Kidney (tissue), 14 donors: ENCODE data around the gene SAP30L. TPM values are rescaled to one million over a fixed set of nuclear protein-coding genes. Genes with fewer than 3 reads are reported as not detected.

Experiments
- DNase-seq, 5 donors: peaks; one replicate each; pipeline ENCODE4 v3.0.0-alpha.2; 2013 to 2020
- FAIRE-seq: peaks from 2 replicates; lab custom pipeline; 2012; peaks lifted over from hg19 to GRCh38; lab: Jason Lieb, UNC
- H3K27ac ChIP-seq, 2 donors: one replicate each; pipeline ENCODE4 v1.7.0; 2013; ENCODE audit warnings: low read depth in 2 of 2, low read length in 2 of 2, inconsistent platforms in 1 of 2
- H3K27me3 ChIP-seq: one replicate; pipeline ENCODE4 v1.7.1; 2013; ENCODE audit warnings: low read length, inconsistent platforms; ENCODE audit not compliant: control insufficient read depth, insufficient read depth
- H3K36me3 ChIP-seq, 3 donors: one replicate each; pipeline versions ENCODE4 v1.7.0 to v1.7.1; 2013; ENCODE audit warnings: low read length in 3 of 3, control low read depth in 1 of 3, inconsistent platforms in 1 of 3; ENCODE audit not compliant: insufficient read depth in 3 of 3, control insufficient read depth in 2 of 3
- H3K4me1 ChIP-seq, 3 donors: one replicate each; pipeline versions ENCODE4 v1.7.0 to v1.7.1; 2013; ENCODE audit warnings: low read length in 3 of 3, inconsistent platforms in 1 of 3, low read depth in 1 of 3; ENCODE audit not compliant: control insufficient read depth in 2 of 3, insufficient read depth in 2 of 3
- H3K4me3 ChIP-seq, 3 donors: one replicate each; pipeline versions ENCODE4 v1.7.0 to v1.8.1; 2013; ENCODE audit warnings: low read length in 3 of 3, control low read depth in 1 of 3, inconsistent platforms in 1 of 3
- H3K9ac ChIP-seq, 3 donors: one replicate each; pipeline versions ENCODE4 v1.7.0 to v1.7.1; 2013; ENCODE audit warnings: low read length in 3 of 3, control low read depth in 1 of 3, inconsistent platforms in 1 of 3
- H3K9me3 ChIP-seq, 3 donors: one replicate each; pipeline versions ENCODE4 v1.7.0 to v1.7.1; 2013; ENCODE audit warnings: low read length in 3 of 3, control low read depth in 1 of 3, inconsistent platforms in 1 of 3; ENCODE audit not compliant: control insufficient read depth in 2 of 3, insufficient read depth in 1 of 3
- CTCF ChIP-seq: IDR thresholded peaks from 3 replicates; pipeline ENCODE4 v1.5.1; 2012; ENCODE audit warnings: mild to moderate bottlenecking, moderate library complexity, borderline replicate concordance; ENCODE audit not compliant: insufficient read depth; ENCODE audit errors: extremely low read depth
- intact Hi-C: fragments of 100-400 bp; cut with DNase I; formaldehyde crosslinking; loops from one replicate; pipeline ENCODE4 v1.11.1; 2022
- polyA plus RNA-seq: library from polyadenylated mRNA; stranded (reverse); fragments of 350-450 nt; fragmentation: Illumina TruSeq; extraction: RNeasy Lipid Tissue Mini Kit (QIAGEN cat#74804); gene quantifications from one replicate; pipeline ENCODE4 v1.2.3, GENCODE V29; 2014; ENCODE audit warnings: low read depth, low replicate concordance; ENCODE audit not compliant: insufficient read depth
- total RNA-seq: library from RNA; stranded (reverse); fragmentation: NEBNext Ultra II Directional; extraction: Animal tissue kit (Norgen Biotek cat#: 25700); gene quantifications from one replicate; pipeline ENCODE4 v1.2.1, GENCODE V29; 2021
- donor health status: control.
- donor health status: control.
- donor health status: control.
- donor health status: control.
- donor health status: control.
- donor health status: DM: yes; HTN: yes; CAD: no.
- donor health status: Normal renal cell carcinoma (clear cell type).

Gene SAP30L
- total and polyA plus RNA-seq, 2 donors from 2014 or later = 30.7 to 33.0 TPM

GRCh38 chr5:154401931-154402330 lies 43.9 kb upstream of the SAP30L start:
- Histone ChIP-seq H3K36me3 (no peaks in the 10 kb centered on the region), H3K9ac (no peak overlapping the region), H3K4me3 (no peak overlapping the region), H3K9me3 (no peaks in the 10 kb centered on the region), H3K27ac (no peak overlapping the region), H3K27me3 (no peaks in the 10 kb centered on the region), H3K4me1 (no peaks in the 10 kb centered on the region)
- no peak for TF ChIP-seq CTCF
- intact Hi-C loops = loop anchor here (10.0 kb wide), 1 partner anchor 217 kb away; no protein-coding TSS in a partner anchor
- DNase-seq (no peak), FAIRE-seq (no peak)

GRCh38 chr5:154402611-154403010 lies 43.2 kb upstream of the SAP30L start:
- intact Hi-C loops = loop anchor here (10.0 kb wide), 1 partner anchor 218 kb away; no protein-coding TSS in a partner anchor
- Histone ChIP-seq H3K9ac (no peak overlapping the region), H3K27ac (no peak overlapping the region), H3K36me3 (no peaks in the 10 kb centered on the region), H3K4me3 (no peak overlapping the region), H3K27me3 (no peaks in the 10 kb centered on the region), H3K9me3 (no peaks in the 10 kb centered on the region), H3K4me1 (no peaks in the 10 kb centered on the region)
- DNase-seq (no peak), FAIRE-seq (no peak)
- no peak for TF ChIP-seq CTCF

DNA sequence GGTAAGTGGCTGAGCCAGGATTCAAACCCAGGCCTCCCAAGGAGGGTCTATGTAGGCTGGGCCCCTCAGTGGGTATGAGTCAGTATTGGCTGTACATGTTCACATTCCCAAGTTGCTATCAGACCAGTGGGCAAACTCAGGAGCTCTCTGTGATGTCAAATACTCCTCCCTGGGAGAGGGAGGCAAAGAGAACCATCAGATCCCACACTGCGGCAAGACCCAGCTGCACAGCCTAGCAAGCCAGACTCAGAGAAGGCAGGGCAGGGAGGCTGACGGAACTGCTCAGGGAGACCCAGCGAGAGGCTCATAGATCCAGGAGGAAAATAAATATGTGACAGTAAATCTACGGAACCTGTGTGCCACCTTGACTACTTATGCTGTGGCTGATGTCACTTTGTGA lies 42.6 kb upstream of the SAP30L start:
- Histone ChIP-seq H3K4me1 (no peaks in the 10 kb centered on the region), H3K9ac (no peak overlapping the region), H3K4me3 (no peak overlapping the region), H3K36me3 (no peaks in the 10 kb centered on the region), H3K27ac (no peak overlapping the region), H3K9me3 (no peaks in the 10 kb centered on the region), H3K27me3 (no peaks in the 10 kb centered on the region)
- TF ChIP-seq CTCF = no peak
- FAIRE-seq (no peak), DNase-seq (no peak)
- intact Hi-C loops = loop anchor here (10.0 kb wide), 1 partner anchor 218 kb away; no protein-coding TSS in a partner anchor
